CD14-positive monocyte (primary cell): Measurements from ENCODE around the gene LONRF2. TPM values are rescaled to one million over a fixed set of nuclear protein-coding genes. Genes with fewer than 3 reads are reported as not detected.

Experiments used
- DNase-seq, 3 donors: peaks; one replicate each; pipeline ENCODE4 v3.0.0-alpha.2; 2011 to 2022
- H2AFZ ChIP-seq: 2 replicates; pipeline ENCODE4 v1.6.0; 2012; ENCODE audit warnings: mild to moderate bottlenecking, low read depth, low read length, inconsistent platforms; ENCODE audit not compliant: insufficient read depth, poor library complexity, severe bottlenecking
- H3K27ac ChIP-seq, 2 donors: 1 replicate in 1 of 2; 2 replicates in 1 of 2; pipeline ENCODE4 v1.5.1; 2012 to 2013; ENCODE audit warnings: low read length in 2 of 2, control low read depth in 1 of 2, inconsistent platforms in 1 of 2, low read depth in 1 of 2, mild to moderate bottlenecking in 1 of 2
- H3K27me3 ChIP-seq, 2 donors: one replicate each; pipeline versions ENCODE4 v1.6.0 to v1.6.1; 2011 to 2013; ENCODE audit warnings: low read length in 2 of 2; ENCODE audit not compliant: control insufficient read depth in 2 of 2, insufficient read depth in 2 of 2
- H3K36me3 ChIP-seq, 2 donors: replicated peaks in 1 of 2; 1 replicate in 1 of 2; 2 replicates in 1 of 2; pipeline versions ENCODE4 v1.5.1 to v1.6.1; 2012 to 2013; ENCODE audit warnings: low read length in 2 of 2, control low read depth in 1 of 2, inconsistent platforms in 1 of 2, mild to moderate bottlenecking in 1 of 2; ENCODE audit not compliant: insufficient read depth in 2 of 2, control insufficient read depth in 1 of 2
- H3K4me1 ChIP-seq, 2 donors: 1 replicate in 1 of 2; 2 replicates in 1 of 2; pipeline versions ENCODE4 v1.5.1 to v1.6.1; 2012 to 2013; ENCODE audit warnings: low read length in 2 of 2, control low read depth in 1 of 2, inconsistent platforms in 1 of 2, mild to moderate bottlenecking in 1 of 2, moderate library complexity in 1 of 2; ENCODE audit not compliant: insufficient read depth in 2 of 2, control insufficient read depth in 1 of 2
- H3K4me2 ChIP-seq: replicated peaks from 2 replicates; pipeline ENCODE3; 2012; ENCODE audit warnings: low read length, moderate library complexity, mild to moderate bottlenecking; ENCODE audit not compliant: poor library complexity, severe bottlenecking; ENCODE audit errors: extremely low read depth
- H3K4me3 ChIP-seq, 3 experiments: fragments of 200-600 bp in 1 of 3; sonication (generic) in 1 of 3; replicated peaks in 1 of 3; 1 replicate in 2 of 3; 2 replicates in 1 of 3; pipeline ENCODE4 v1.5.1; 2011 to 2013; ENCODE audit warnings: low read length in 3 of 3, mild to moderate bottlenecking in 3 of 3, control low read depth in 2 of 3, low read depth in 2 of 3, inconsistent platforms in 1 of 3, moderate library complexity in 1 of 3
- H3K79me2 ChIP-seq: 2 replicates; pipeline ENCODE4 v1.6.0; 2012; ENCODE audit warnings: mild to moderate bottlenecking, control low read depth, inconsistent platforms, low read length, moderate library complexity; ENCODE audit not compliant: insufficient read depth
- H3K9ac ChIP-seq: 2 replicates; pipeline ENCODE4 v1.6.0; 2017; ENCODE audit warnings: low read length, mild to moderate bottlenecking; ENCODE audit not compliant: insufficient read depth, poor library complexity, severe bottlenecking
- H3K9me3 ChIP-seq, 2 donors: replicated peaks in 1 of 2; 1 replicate in 1 of 2; 2 replicates in 1 of 2; pipeline versions ENCODE4 v1.5.1 to v1.6.1; 2012 to 2013; ENCODE audit warnings: low read length in 2 of 2, control low read depth in 1 of 2; ENCODE audit not compliant: control insufficient read depth in 1 of 2, insufficient read depth in 1 of 2
- H4K20me1 ChIP-seq: 2 replicates; pipeline ENCODE4 v1.6.0; 2012; ENCODE audit warnings: mild to moderate bottlenecking, low read length, control low read depth, moderate library complexity; ENCODE audit not compliant: insufficient read depth
- H3K27ac Mint-ChIP-seq, 7 donors: one replicate each; pipeline ENCODE4 v1.8.0; 2020; ENCODE audit warnings: mild to moderate bottlenecking in 7 of 7, mixed read lengths in 7 of 7, moderate library complexity in 6 of 7, inconsistent platforms in 2 of 7
- H3K27me3 Mint-ChIP-seq, 3 donors: one replicate each; pipeline ENCODE4 v1.8.0; 2021 to 2022; ENCODE audit warnings: low read depth in 3 of 3, mild to moderate bottlenecking in 3 of 3, mixed read lengths in 3 of 3, moderate library complexity in 3 of 3, inconsistent platforms in 1 of 3
- H3K36me3 Mint-ChIP-seq, 2 donors: one replicate each; pipeline ENCODE4 v1.8.0; 2020; ENCODE audit warnings: mixed read lengths in 2 of 2, inconsistent platforms in 1 of 2, mild to moderate bottlenecking in 1 of 2
- H3K4me1 Mint-ChIP-seq: one replicate; pipeline ENCODE4 v1.8.0; 2020; ENCODE audit warnings: mild to moderate bottlenecking, mixed read lengths
- H3K4me3 Mint-ChIP-seq, 2 donors: one replicate each; pipeline ENCODE4 v1.8.0; 2020; ENCODE audit warnings: mild to moderate bottlenecking in 2 of 2, mixed read lengths in 2 of 2, moderate library complexity in 1 of 2
- H3K9me3 Mint-ChIP-seq, 7 donors: one replicate each; pipeline ENCODE4 v1.8.0; 2020 to 2022; ENCODE audit warnings: mixed read lengths in 7 of 7, mild to moderate bottlenecking in 6 of 7, moderate library complexity in 6 of 7, inconsistent platforms in 2 of 7
- CTCF ChIP-seq: fragments of 200-600 bp; IDR thresholded peaks from one replicate; pipeline ENCODE4 v1.8.0; 2022; ENCODE audit warnings: antibody characterized with exemption, mild to moderate bottlenecking
- WGBS: methylation state at CpG from one replicate; pipeline ENCODE4 v1.1.5; 2013; ENCODE audit warnings: missing lambda C conversion rate; ENCODE audit not compliant: insufficient coverage; 5-methylcytosine and 5-hydroxymethylcytosine counted together
- intact Hi-C, 2 donors: fragments of 100-400 bp; cut with micrococcal nuclease; formaldehyde crosslinking; loops; one replicate each; pipeline versions ENCODE4 v1.15.0 to v1.15.1; 2023
- polyA plus RNA-seq, 3 donors: library from polyadenylated mRNA; depleted of rRNA in 1 of 3; unstranded in 2 of 3; stranded (reverse) in 1 of 3; fragments of 300-500 nt in 2 of 3; fragments of >200 nt in 1 of 3; fragmentation: Illumina TruSeq in 2 of 3; gene quantifications; 1 replicate in 2 of 3; 2 replicates in 1 of 3; pipeline ENCODE4 v1.2.3, GENCODE V29; 2012 to 2021

LONRF2 gene
- polyA plus RNA-seq, 3 donors: not detected

- Histone ChIP-seq H4K20me1 (no peaks in the 10 kb centered on the region), H3K27ac (no peak overlapping the region), H3K27me3 (peaks cover 2 to 4% of the 10 kb centered on the region in 2 donors), H3K79me2 (no peaks in the 10 kb centered on the region), H3K9ac (no peak overlapping the region), H3K4me2 (no peak overlapping the region), H3K9me3 (peaks cover 0 to 5% of the 10 kb centered on the region in 2 donors), H2AFZ (no peak overlapping the region), H3K4me1 (no peaks in the 10 kb centered on the region), H3K4me3 (no peak overlapping the region), H3K36me3 (no peaks in the 10 kb centered on the region)
- no peaks in the 10 kb centered on the region for H3K36me3 Mint-ChIP-seq
- no peak overlapping the region for H3K27ac Mint-ChIP-seq
- no peak overlapping the region for H3K4me3 Mint-ChIP-seq
- peaks cover 3 to 22% (median 16%) of the 10 kb centered on the region in 3 donors for H3K27me3 Mint-ChIP-seq
- intact Hi-C loops: loop anchor here in 1 of 2 donors (2.0 kb wide), 1 partner anchor 33 kb away; no protein-coding TSS in a partner anchor
- no peaks in the 10 kb centered on the region for H3K4me1 Mint-ChIP-seq
- DNase-seq: no peak
- peaks cover 8 to 18% (median 13%) of the 10 kb centered on the region in 7 donors for H3K9me3 Mint-ChIP-seq
- 94% methylated on average over 5 of the region's 5 CpGs for WGBS
- no peak for TF ChIP-seq CTCF
These were observed 17.5 kb upstream of the LONRF2 start for GRCh38 chr2:100339823-100340222.

DNA sequence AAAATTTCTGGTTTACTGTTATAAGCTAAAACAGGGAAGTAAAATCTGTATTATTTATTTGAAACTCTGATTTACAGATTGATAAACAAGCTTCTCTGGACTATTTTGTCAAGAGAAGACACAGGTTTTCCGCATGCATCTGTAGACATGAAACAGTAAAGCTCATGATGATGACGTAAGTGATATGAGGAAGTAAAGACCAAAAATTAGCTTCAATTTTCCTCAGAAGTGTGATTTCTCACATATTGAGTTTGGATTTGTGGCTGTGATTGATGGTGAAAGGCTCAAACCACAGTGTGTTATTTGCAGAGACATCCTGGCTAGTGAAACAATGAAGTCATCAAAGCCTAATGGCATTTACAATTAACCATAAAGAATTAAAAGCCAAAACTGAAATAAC is 12.6 kb upstream of the LONRF2 start:
- Histone ChIP-seq H4K20me1 (no peaks in the 10 kb centered on the region), H2AFZ (no peak overlapping the region), H3K36me3 (no peaks in the 10 kb centered on the region), H3K27ac (no peak overlapping the region), H3K4me1 (no peaks in the 10 kb centered on the region), H3K27me3 (peaks cover under 1 to 4% of the 10 kb centered on the region in 2 donors), H3K9ac (no peak overlapping the region), H3K79me2 (no peaks in the 10 kb centered on the region), H3K9me3 (peaks cover 0 to 2% of the 10 kb centered on the region in 2 donors), H3K4me2 (no peak overlapping the region), H3K4me3 (no peak overlapping the region)
- no peak for DNase-seq
- H3K4me1 Mint-ChIP-seq: no peaks in the 10 kb centered on the region
- no peak overlapping the region for H3K4me3 Mint-ChIP-seq
- H3K27ac Mint-ChIP-seq: no peak overlapping the region
- intact Hi-C loops: no loop called here
- H3K27me3 Mint-ChIP-seq: peaks cover 2 to 20% (median 15%) of the 10 kb centered on the region in 3 donors
- no peak for TF ChIP-seq CTCF
- WGBS: 80% methylated on average over 2 of the region's 2 CpGs
- H3K36me3 Mint-ChIP-seq: no peaks in the 10 kb centered on the region
- H3K9me3 Mint-ChIP-seq: peaks cover 0 to 11% (median 3%) of the 10 kb centered on the region in 7 donors
